Renal cortical epithelial cell (primary cell): ENCODE data around the gene BBS9. TPM values are rescaled to one million over a fixed set of nuclear protein-coding genes. Genes with fewer than 3 reads are reported as not detected.

Experiments used
- DNase-seq: peaks from one replicate; pipeline ENCODE4 v3.0.0-alpha.2; 2011; ENCODE audit warnings: low read depth
- total RNA-seq: library from RNA; depleted of rRNA; stranded (reverse); fragments of >200 nt; gene quantifications from 2 replicates; pipeline ENCODE4 v1.2.3, GENCODE V29; 2014

Gene BBS9
- total RNA-seq, 1 donor from 2014 or later: 23.7 TPM

- no peak for DNase-seq
These were observed 474.7 kb downstream of the BBS9 start for GRCh38 chr7:33604056-33604455.

- DNase-seq: no peak
These were observed 481.6 kb downstream of the BBS9 start for GRCh38 chr7:33610918-33611317.

- DNase-seq: no peak
These were observed 483.1 kb downstream of the BBS9 start for GRCh38 chr7:33612442-33612841.

GRCh38 chr7:33614357-33615117 lies 485.2 kb downstream of the BBS9 start:
- no peak for DNase-seq

GRCh38 chr7:33616752-33617151 lies 487.4 kb downstream of the BBS9 start:
- no peak for DNase-seq

- no peak for DNase-seq
These were observed 489.9 kb downstream of the BBS9 start for GRCh38 chr7:33619264-33619663.

- DNase-seq: no peak
These were observed 493.9 kb downstream of the BBS9 start for GRCh38 chr7:33623267-33623666.

- no peak for DNase-seq
These were observed 494.9 kb downstream of the BBS9 start for GRCh38 chr7:33624215-33624614.

GRCh38 chr7:33626869-33627268 lies 497.5 kb downstream of the BBS9 start:
- no peak for DNase-seq

GRCh38 chr7:33627741-33628140 lies 498.4 kb downstream of the BBS9 start:
- DNase-seq: no peak

- no peak for DNase-seq
These were observed 499.5 kb downstream of the BBS9 start for GRCh38 chr7:33628894-33629293.

- no peak for DNase-seq
These were observed 501.0 kb downstream of the BBS9 start for GRCh38 chr7:33630359-33630758.

- no peak for DNase-seq
These were observed 503.0 kb downstream of the BBS9 start for GRCh38 chr7:33632322-33632721.

- no peak for DNase-seq
These were observed 503.6 kb downstream of the BBS9 start for GRCh38 chr7:33632840-33633525.

- DNase-seq: no peak
These were observed 505.2 kb downstream of the BBS9 start for GRCh38 chr7:33634606-33635005.

- no peak for DNase-seq
These were observed 507.0 kb downstream of the BBS9 start for GRCh38 chr7:33636359-33636758.

GRCh38 chr7:33639552-33640197 lies 510.3 kb downstream of the BBS9 start:
- no peak for DNase-seq

- DNase-seq: no peak
These were observed 511.4 kb downstream of the BBS9 start for GRCh38 chr7:33640741-33641140.

- no peak for DNase-seq
These were observed 512.9 kb downstream of the BBS9 start for GRCh38 chr7:33642312-33642711.

- no peak for DNase-seq
These were observed 514.2 kb downstream of the BBS9 start for GRCh38 chr7:33643530-33643929.

- DNase-seq: no peak
These were observed 515.1 kb downstream of the BBS9 start for GRCh38 chr7:33644489-33644888.

GRCh38 chr7:33645104-33645503 lies 515.7 kb downstream of the BBS9 start:
- DNase-seq: no peak

GRCh38 chr7:33646166-33646565 lies 516.8 kb downstream of the BBS9 start:
- DNase-seq: no peak
